Astrocyte of the cerebellum (primary cell): ENCODE measurements around the gene P2RY8.

Source experiments
- DNase-seq: peaks from one replicate; pipeline ENCODE4 v3.0.0-alpha.2; 2011; ENCODE audit warnings: low read depth
- H3K4me3 ChIP-seq: 2 replicates; pipeline ENCODE4 v1.5.1; 2011; ENCODE audit warnings: mild to moderate bottlenecking, low read depth, low read length, moderate library complexity
- in situ Hi-C: cut with HindIII; loops from 2 replicates; pipeline ENCODE4 v1.10.0; 2017; ENCODE audit warnings: low sequenced_read_pairs
- TF ChIP-seq, protein P1 (sequence below): IDR thresholded peaks from 2 replicates; pipeline ENCODE4 v1.5.1; 2012; ENCODE audit warnings: low read length, low read depth, moderate library complexity, mild to moderate bottlenecking; ENCODE audit errors: missing control alignments

The P2RY8 gene

DNA sequence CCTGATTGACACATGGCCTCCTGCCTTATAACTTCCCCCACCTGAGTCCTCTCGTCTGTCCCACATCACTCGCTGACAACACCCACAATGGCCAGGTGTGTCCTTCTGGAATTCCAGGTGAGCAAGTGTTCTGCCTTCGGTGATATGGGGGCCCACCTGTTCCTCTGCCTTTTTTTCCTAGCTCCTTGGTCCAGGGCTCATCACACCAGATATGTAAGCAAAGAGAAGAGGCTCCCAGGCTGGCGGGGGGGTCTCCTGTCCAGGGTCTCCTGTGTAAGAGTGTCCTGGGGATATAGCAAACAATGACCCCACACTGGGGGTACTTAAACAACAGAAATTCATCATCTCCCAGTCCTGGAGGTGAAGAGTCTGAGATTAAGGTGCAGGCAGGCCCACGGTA, 25.2 kb downstream of the P2RY8 start:
- in situ Hi-C loops = no loop called here
- TF ChIP-seq, protein P1, sequence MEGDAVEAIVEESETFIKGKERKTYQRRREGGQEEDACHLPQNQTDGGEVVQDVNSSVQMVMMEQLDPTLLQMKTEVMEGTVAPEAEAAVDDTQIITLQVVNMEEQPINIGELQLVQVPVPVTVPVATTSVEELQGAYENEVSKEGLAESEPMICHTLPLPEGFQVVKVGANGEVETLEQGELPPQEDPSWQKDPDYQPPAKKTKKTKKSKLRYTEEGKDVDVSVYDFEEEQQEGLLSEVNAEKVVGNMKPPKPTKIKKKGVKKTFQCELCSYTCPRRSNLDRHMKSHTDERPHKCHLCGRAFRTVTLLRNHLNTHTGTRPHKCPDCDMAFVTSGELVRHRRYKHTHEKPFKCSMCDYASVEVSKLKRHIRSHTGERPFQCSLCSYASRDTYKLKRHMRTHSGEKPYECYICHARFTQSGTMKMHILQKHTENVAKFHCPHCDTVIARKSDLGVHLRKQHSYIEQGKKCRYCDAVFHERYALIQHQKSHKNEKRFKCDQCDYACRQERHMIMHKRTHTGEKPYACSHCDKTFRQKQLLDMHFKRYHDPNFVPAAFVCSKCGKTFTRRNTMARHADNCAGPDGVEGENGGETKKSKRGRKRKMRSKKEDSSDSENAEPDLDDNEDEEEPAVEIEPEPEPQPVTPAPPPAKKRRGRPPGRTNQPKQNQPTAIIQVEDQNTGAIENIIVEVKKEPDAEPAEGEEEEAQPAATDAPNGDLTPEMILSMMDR = no peak
- H3K4me3 ChIP-seq = no peak overlapping the region
- DNase-seq = no peak

DNA sequence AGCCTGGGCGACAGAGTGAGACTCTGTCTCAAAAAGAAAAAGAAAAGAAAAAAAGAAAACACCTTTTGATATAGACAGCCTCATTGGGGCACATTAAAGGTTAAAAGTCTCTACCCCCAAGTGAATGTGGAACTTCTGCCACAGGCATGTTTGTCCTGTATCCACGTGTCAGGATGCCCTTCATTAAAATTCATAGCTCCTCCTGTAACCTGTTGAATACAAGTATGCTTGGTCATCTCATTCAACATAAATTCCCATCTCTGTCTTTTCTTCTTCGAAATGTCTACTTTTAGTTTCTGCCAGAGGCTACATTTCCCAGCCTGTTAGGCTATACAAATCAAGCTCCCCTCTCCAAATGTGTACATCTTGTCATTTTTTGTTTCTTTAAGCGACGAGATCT, 25.8 kb downstream of the P2RY8 start:
- TF ChIP-seq, protein P1 = no peak
- in situ Hi-C loops = no loop called here
- no peak overlapping the region for H3K4me3 ChIP-seq
- DNase-seq = no peak

DNA sequence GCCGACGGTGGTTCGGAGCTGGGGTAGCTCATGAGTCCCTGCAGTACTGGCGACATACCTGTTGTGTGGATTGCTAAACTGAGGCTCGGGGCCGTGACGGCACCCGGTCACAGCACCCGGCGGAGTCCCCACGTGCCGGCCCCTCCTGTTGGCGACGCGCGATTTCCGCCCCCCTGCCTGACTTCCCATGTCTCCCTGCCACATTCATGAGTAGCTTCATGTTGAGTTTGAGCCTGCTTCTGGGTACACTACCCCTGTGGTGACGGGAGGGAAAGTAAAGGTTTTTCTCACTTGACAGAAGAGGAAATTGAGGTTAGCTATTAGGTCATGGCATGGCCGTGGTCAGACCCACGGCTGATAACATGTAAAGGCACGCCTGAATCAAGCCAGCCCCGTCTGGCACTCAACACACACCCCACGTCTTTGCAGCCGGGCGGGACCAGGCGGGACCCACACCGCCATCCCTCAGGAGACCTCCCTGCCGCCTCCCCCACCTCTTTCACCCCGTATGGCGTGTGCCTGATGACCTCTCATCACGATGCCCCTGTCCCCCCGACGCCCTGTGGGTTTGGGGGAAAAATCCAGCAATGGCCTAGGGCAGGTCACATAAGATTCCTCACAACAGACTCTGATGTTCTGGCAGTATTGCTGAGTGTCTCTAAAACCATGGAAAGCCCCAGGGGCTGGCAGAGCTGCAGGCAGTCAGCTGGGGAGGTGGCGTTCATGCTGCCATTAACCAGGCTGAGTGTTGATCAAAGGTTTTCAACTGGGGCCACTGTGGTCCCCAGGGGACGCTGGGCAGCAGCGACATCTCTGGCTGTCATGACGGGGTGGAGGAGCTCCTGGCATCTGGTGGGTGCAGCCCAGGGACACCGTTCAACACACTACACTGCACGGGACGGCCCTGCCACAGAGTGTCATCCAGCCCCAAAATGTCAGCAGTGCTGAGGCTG, 29.2 kb downstream of the P2RY8 start:
- no peak overlapping the region for H3K4me3 ChIP-seq
- no peak for DNase-seq
- TF ChIP-seq, protein P1 = no peak
- in situ Hi-C loops = no loop called here

DNA sequence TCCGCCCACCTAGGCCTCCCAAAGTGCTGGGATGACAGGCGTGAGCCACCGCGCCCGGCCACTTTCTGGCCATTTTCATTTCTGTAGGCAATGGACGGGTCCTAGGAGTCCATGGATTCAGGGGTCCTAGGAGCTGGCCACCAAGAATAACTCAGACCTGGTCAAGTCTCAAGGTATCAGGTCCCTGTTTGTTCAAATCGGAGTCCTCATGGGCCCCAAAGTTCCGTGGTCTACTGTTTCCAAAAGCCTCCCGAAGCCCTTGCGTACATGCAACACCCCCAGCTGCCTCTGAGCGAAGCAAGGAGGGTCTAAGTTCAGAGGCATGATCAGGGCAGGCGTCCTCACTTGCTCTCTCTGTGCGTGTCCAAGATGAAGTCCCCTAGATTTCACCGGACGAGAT, 30.1 kb downstream of the P2RY8 start:
- DNase-seq = no peak
- H3K4me3 ChIP-seq = no peak overlapping the region
- TF ChIP-seq, protein P1 = no peak
- in situ Hi-C loops = no loop called here

DNA sequence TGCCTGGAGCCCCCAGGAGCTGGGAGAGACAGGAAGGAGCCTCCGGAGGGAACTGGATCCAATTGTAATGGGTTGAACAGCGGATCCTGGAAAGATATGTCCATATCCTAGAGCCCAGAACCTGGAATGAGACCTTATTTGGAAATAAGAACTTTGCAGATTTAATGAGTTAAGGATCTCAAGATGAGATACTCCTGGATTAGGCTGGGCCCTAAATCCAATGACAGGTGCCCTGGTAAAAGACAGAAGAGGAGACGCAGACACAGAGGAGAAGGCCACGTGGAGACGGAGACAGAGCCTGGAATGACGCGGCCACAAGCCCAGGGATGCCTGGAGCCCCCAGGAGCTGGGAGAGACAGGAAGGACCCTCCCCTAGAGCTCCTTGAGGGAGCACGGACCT, 34.1 kb downstream of the P2RY8 start:
- DNase-seq = no peak
- TF ChIP-seq, protein P1 = no peak
- in situ Hi-C loops = no loop called here
- no peak overlapping the region for H3K4me3 ChIP-seq

DNA sequence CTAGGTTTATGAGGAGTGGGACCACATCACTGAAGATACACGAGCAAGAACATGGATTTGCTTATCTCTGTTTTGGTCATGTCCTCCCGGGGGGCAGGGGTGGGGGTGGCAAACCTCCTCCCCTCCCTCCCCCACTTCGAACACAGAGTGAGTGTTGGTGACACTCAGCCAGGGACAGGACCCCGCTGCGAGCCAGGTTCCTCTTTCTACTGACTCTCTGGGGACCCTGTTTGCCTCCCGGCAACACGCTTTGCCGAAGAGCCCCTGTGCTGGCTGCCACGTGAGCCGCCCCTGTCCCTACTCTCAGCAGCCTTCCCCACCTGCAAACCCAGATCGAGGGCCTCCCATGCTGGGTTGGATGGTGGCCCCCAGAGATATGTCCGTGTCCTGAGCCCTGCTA, 34.7 kb downstream of the P2RY8 start:
- no peak for DNase-seq
- in situ Hi-C loops = no loop called here
- TF ChIP-seq, protein P1 = no peak
- no peak overlapping the region for H3K4me3 ChIP-seq
